Tongue (tissue), 2 donors: ENCODE measurements around the gene HSD17B11. TPM values are rescaled to one million over a fixed set of nuclear protein-coding genes. Genes with fewer than 3 reads are reported as not detected.
"Not testable (repeated sequence)": the region's sequence is repeated elsewhere in the genome, so short reads cannot be mapped to it uniquely, and the experiment has no call there.

Source experiments
- DNase-seq: peaks from one replicate; pipeline ENCODE4 v3.0.0-alpha.2; 2015
- total RNA-seq: library from RNA; depleted of rRNA; stranded (reverse); fragments of >200 nt; gene quantifications from one replicate; pipeline ENCODE4 v1.2.3, GENCODE V29; 2014

The HSD17B11 gene
- total RNA-seq, 1 donor from 2014 or later, result 31.9 TPM

- peak; percentile 38 for DNase-seq
Measured at GRCh38 chr4:87356832-87357526, 34.0 kb downstream of the HSD17B11 start.

- peak; percentile 10 for DNase-seq
Measured at GRCh38 chr4:87354168-87355102, 36.6 kb downstream of the HSD17B11 start.

GRCh38 chr4:87353592-87353991 lies 37.4 kb downstream of the HSD17B11 start:
- DNase-seq, result peak; percentile 65

- DNase-seq, result no peak
Measured at GRCh38 chr4:87345139-87345538, 45.8 kb downstream of the HSD17B11 start.

- DNase-seq, result no peak
Measured at GRCh38 chr4:87342872-87343271, 48.1 kb downstream of the HSD17B11 start.

GRCh38 chr4:87341954-87342635 lies 48.9 kb downstream of the HSD17B11 start:
- not testable (repeated sequence) for DNase-seq

- DNase-seq, result no peak
Measured at GRCh38 chr4:87339440-87339839, 51.5 kb downstream of the HSD17B11 start.

GRCh38 chr4:87337361-87337760 lies 53.6 kb downstream of the HSD17B11 start:
- no peak for DNase-seq

GRCh38 chr4:87333267-87333666 lies 57.7 kb downstream of the HSD17B11 start:
- no peak for DNase-seq

GRCh38 chr4:87330761-87331160 lies 60.2 kb downstream of the HSD17B11 start:
- no peak for DNase-seq

- no peak for DNase-seq
Measured at GRCh38 chr4:87327136-87327535, 63.9 kb downstream of the HSD17B11 start.

- DNase-seq, result no peak
Measured at GRCh38 chr4:87326460-87326859, 64.5 kb downstream of the HSD17B11 start.

GRCh38 chr4:87322754-87323153 lies 68.2 kb downstream of the HSD17B11 start, which contains the start of gene HSD17B13:
HSD17B13 (minus strand) TSS chr4:87322882; CDS start chr4:87322841, 41 bp downstream.
- DNase-seq, result no peak

- DNase-seq, result no peak
Measured at GRCh38 chr4:87321888-87322287, 69.1 kb downstream of the HSD17B11 start.

- no peak for DNase-seq
Measured at GRCh38 chr4:87317527-87317926, 73.5 kb downstream of the HSD17B11 start.

GRCh38 chr4:87316961-87317360 lies 74.0 kb downstream of the HSD17B11 start:
- no peak for DNase-seq

GRCh38 chr4:87315000-87315399 lies 76.0 kb downstream of the HSD17B11 start:
- not testable (repeated sequence) for DNase-seq

GRCh38 chr4:87313756-87314155 lies 77.2 kb downstream of the HSD17B11 start:
- peak; percentile 35 for DNase-seq

- no peak for DNase-seq
Measured at GRCh38 chr4:87311684-87312083, 79.3 kb downstream of the HSD17B11 start.

GRCh38 chr4:87310691-87311335 lies 80.2 kb downstream of the HSD17B11 start:
- DNase-seq, result no peak

- DNase-seq, result no peak
Measured at GRCh38 chr4:87309625-87310024, 81.4 kb downstream of the HSD17B11 start.

- DNase-seq, result no peak
Measured at GRCh38 chr4:87306056-87306455, 84.9 kb downstream of the HSD17B11 start.
